ENCODE data around the gene SVIL.

Gene SVIL, protein sequence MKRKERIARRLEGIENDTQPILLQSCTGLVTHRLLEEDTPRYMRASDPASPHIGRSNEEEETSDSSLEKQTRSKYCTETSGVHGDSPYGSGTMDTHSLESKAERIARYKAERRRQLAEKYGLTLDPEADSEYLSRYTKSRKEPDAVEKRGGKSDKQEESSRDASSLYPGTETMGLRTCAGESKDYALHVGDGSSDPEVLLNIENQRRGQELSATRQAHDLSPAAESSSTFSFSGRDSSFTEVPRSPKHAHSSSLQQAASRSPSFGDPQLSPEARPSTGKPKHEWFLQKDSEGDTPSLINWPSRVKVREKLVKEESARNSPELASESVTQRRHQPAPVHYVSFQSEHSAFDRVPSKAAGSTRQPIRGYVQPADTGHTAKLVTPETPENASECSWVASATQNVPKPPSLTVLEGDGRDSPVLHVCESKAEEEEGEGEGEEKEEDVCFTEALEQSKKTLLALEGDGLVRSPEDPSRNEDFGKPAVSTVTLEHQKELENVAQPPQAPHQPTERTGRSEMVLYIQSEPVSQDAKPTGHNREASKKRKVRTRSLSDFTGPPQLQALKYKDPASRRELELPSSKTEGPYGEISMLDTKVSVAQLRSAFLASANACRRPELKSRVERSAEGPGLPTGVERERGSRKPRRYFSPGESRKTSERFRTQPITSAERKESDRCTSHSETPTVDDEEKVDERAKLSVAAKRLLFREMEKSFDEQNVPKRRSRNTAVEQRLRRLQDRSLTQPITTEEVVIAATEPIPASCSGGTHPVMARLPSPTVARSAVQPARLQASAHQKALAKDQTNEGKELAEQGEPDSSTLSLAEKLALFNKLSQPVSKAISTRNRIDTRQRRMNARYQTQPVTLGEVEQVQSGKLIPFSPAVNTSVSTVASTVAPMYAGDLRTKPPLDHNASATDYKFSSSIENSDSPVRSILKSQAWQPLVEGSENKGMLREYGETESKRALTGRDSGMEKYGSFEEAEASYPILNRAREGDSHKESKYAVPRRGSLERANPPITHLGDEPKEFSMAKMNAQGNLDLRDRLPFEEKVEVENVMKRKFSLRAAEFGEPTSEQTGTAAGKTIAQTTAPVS (N-terminal part only)

DNA sequence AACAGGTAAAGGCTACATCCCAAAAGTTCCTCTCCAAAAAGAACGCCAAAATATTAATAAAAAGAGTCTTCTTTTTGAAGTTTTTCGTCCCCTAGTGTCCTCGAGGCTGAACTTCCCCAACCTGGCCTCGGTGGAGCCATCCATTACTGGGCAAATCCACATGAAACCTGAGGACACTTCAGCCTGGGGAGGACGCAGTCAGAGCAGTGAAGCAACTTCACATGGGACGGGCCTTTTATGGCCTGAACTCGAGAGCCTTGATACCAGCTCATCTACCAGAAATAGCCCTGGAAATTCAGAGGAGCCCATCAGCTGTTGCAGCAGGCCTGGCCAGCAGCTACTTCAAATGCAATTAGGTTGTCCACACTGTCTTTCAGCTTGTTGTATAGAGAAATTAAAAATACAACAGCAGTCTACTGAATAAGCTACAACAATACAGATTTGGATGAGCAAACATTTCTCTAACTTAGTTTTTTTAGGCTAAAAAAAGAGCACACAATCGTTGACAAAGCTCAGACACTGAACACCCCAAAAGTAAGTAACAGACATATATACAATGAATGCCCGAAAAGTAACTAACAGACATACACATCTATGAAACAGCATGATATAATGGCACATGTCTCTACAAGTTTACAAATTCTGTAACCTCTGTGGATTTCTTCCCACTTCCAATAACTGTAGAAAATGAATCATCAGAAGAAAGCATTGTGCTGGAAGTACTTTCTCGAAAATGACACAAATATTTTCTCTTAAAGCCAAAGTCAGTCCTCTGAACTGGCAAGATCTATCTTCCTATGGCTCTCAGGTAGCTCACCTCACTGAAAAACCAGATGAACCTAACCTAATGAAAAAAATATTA, at the start of gene SVIL:
Gene SVIL, minus strand, starts transcription at position 208 of the 862 bp plus-strand sequence. CDS start 79,913 bp downstream, outside the sequence.
- DNase-seq, result no peak

DNA sequence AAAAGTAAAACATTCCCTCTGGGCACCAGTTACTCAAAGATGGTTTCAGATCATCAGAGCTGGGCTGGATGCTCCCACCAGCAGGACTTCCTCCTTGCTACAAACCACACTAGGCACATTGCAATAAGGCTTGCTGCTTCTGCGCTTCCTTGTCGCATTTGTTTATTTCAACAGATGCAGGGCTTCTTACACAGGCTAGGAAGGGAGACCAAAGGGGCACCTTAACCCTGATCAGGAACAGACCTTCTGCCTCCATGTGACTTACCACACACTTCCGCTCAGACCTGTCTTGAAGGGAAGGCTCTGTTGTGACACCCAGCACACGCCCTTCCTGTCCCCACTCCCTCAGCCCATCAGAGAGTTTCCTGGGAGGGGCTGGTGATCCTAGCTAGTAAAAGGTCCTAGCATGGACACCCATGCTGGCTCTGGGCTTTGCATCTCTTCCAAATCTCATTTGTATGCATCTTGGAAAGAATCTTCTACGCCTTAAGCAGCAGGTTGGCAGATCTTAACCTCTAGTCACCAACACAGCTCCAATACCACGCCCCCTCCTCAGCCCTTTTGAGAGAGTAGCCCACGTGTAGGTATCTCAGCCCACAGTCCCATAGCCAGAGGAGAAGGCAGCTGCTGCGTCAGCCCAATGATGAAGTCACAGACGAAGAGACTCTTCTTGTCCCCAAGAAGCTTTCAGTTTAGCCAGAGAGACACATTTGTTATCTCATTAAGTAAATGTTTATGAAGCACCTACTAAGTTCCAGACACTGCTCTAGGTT, 47.1 kb upstream of the SVIL start:
- peak; percentile 100 for DNase-seq

DNA sequence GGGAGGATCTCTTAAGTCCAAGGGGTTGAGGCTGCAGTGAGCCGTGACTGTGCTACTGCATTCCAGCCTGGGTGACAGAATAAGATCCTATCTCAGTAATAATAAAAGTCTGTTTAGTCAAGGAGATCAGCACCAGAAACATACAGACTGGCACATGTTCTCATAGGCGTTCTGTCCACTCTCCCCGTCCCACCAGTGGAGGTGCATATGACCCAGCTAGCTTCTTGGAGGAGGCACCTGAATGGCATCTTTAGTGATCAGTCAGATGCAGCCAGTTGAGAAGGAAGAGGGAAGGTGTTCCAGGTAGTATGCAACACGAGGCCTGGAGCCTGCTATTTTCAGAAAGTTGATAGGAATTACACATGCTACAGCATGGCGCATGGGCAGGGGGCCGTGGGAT, 45.3 kb upstream of the SVIL start:
- DNase-seq, result no peak

DNA sequence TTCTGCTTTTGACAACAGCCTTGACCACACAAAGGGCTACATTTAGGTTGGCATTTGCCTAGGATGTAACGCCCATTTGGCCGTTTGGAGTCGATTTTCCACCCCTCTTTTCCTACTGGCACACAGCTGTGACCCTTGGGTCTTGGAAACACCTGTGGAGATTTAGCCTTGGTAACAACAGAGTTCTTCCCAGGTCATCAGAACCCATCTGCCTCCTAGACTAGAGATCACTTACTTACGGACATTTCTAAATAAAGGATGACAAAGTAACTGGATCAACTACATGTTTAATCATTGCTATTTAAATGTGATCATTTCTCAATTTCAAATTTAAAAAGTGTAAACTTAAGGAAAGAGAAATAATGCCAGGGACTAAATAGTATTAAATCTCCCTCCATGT, 42.0 kb upstream of the SVIL start:
- no peak for DNase-seq

DNA sequence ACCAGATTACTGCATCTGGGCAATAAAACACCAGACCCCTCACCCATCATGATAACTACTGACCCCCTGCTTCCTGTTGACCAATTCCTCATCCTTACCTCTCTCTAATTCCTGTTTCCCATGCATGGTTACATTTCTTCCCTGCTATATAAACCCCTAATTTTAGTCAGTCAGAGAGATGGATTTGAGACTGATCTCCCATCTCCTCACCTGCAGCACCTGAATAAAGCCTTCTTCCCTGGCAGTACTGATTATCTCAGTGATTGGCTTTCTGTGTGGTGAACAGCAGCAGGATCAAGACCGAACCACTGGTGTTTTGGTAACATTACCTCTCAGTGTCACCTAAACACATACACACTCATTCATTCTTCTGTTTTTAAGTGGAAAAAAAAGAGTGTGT, 41.2 kb upstream of the SVIL start:
- DNase-seq, result no peak

DNA sequence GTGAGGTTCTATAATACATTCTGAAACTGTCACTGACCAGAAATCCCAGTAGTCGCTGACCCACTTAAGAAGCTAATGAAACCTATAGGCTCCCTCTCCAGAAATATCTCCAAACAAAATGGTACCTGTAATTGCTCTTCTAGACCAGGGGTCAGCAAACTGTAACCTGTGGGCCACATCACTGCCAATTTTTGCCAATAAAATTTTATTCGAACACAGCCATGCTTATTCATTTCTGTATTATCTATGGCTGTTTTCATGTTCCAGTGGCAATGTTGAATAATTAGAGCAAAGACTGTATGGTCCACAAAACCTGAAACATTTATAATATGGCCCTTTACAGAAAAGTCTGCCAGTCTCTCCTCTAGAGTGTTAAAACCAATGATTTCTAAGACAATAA, 37.2 kb upstream of the SVIL start:
- DNase-seq, result no peak

DNA sequence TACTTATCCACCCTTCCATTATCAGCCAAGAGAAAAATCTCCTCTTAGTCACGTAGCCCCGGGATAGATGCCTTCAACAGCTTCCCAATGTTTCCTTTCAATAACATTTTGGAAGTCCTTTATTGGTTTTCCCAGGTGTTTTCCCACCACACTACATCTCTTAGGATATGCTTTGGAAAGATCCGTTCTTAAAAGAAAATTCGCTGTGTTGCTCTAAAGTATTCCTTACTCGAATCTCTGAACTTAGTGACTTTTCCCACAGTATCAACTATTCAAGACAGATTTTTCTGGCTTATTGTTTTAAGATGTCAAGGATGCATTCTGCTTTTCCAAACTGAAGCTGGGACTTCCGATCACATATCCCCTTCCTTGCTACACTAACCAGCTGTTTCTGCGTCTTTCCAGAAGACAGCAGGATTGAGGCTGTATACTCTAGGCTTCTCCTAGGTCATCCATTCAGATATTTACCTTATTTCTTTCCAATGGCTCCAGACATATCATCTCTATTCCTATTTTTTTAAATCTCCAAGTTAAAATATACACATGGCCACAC, 36.5 kb upstream of the SVIL start:
- no peak for DNase-seq

DNA sequence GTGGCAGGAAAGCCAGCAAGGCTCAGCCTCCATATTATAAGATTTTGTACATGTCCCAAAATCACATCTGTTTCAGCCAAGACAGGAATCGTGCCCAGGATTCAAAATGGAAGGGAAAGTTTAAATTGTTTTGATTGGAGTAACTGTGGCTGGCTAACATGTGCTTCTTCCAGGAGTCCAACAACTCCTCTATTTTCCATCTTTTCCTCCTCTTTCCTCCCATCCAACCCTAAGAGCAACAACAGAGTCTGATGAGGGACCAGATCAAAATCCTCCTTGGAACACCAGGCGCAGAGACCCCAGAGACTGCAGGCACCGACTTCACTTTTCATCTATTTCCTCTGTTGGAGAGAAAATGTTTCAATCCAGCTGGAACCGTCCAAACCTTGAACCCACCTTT, 36.0 kb upstream of the SVIL start:
- no peak for DNase-seq

DNA sequence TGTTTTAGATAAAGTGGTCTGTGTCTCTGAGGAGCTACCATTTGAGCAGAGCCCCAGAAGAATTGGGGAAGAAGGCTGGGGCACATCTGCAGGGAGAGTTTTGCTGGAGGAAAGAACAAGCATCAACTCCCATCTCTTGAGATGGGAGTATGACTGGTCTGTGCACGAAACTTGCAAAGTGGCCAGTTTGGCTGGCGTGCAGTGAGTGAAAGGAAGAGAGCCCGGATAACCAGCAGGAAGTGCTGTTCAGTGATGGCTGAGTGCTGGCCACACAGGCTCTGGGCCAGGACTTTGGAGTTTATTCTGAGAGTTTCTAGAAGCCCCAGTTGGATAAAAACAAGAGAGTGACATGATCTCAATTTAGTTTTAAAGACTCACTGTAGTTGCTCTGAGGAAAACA, 34.4 kb upstream of the SVIL start:
- DNase-seq, result no peak

DNA sequence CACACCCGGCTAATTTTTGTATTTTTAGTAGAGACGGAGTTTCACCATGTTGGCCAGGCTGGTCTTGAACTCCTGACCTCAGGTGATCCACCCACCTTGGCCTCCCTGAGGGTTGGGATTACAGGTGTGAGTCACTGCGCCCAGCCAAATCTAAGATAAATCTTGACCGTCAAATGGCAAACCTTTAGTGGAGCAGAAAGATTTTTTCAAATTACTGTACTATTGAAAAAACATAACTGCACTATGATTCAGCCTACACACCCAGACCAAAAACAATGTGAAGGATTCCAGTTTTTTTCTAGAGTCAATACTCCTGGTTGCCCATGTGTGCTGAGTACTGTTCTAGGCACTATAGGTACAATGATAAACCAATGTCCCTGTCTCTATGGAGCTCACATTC, 33.9 kb upstream of the SVIL start:
- no peak for DNase-seq

DNA sequence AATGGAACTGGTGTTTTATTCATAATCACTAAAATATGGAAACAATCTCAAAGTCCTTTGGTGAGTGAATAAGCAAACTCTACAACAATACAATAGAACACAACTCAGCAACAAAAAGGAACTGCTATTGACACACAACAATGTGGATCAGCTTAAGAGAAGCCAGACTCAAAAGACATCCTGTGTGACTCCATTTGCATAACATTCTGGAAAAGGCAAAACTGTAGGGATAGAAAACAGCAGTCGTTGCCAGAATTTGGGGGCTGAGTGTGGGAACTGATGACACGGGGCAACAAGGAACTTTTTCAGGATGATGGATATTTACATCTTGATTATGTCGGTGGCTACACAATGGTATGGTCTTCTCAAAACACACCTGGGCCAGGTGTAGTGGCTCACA, 32.4 kb upstream of the SVIL start:
- no peak for DNase-seq

DNA sequence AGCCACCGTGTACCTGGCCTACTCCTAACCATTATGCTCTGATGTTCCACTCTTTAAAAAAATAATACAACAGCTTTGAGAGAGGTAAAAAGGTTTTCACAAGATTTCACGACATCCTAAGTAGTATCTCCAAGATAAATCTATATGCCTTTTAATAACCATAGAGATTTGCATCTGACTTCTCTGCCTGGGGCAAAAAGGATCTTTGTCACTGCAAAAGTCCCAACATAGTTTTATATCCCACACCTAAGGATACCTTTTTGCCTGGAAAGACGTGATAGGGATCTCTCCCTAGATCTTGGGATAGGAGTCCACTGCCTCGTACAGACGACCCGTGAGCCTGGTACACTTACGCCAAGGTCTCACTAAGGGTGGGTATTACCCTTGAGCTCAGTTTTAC, 31.4 kb upstream of the SVIL start:
- no peak for DNase-seq

DNA sequence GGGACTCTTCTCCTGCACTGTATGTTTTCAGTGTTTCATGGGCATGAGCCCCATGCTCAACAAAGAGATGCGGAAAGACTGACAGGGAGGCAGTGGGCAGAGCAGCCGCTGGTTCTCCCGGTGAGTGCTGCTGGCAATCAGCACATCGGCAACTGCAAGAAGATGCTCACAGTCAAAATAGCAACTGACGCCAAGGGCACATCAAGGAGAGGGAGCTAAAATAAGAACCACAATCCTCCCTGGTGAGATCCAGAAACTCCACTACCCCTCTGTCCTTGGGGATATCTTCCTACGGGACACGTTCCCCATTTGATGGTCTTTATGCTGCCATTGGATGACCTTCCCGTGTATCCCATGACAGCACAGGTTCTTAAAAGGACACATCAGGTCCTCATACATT, 28.9 kb upstream of the SVIL start:
- no peak for DNase-seq

DNA sequence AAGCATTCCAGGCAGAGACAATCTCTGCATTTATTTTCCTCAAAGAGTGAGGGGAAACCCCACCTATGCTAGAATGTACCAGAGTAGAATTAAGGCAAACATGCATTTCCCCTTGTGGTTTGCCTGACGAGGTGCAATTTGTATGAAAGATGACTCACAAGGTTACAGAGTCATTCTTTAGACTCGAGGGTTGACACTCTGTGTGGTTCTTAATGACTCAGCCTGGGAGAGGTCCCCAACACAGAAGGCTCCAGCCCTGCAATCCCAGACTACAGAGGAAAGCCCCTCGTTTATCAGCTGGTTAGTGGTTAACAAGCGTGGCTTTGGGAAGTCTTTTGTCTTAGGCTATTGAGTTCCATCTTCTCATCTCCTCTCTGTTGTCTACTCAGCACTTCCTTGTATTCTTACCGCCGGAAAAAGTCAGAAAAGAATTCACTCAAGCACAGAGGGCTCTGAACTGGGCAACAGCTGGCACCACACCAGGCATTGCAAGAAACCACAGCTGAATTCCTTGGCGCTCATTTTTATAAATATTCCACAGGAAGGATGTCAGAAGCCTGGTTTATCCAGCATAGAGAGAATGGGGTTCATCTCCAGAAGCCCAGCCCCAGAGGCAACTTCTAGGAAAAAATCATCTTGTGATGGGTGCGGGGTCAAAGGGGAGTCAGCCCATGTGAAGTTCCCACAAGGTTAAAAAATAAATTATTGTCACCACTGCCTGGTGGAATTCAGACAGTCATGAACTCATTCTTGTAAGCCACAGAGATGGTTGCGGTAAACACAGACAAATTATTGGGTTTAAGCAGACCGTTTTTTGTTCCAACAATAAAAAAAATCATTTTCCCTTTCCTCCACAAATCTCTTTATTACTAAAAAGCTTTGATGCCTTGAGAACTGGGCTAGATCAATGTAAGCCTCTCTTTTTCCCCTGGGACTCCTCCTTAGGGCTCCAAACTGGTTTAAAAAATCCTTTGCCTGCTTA, 24.5 kb upstream of the SVIL start:
- DNase-seq, result peak; percentile 94 to 96

DNA sequence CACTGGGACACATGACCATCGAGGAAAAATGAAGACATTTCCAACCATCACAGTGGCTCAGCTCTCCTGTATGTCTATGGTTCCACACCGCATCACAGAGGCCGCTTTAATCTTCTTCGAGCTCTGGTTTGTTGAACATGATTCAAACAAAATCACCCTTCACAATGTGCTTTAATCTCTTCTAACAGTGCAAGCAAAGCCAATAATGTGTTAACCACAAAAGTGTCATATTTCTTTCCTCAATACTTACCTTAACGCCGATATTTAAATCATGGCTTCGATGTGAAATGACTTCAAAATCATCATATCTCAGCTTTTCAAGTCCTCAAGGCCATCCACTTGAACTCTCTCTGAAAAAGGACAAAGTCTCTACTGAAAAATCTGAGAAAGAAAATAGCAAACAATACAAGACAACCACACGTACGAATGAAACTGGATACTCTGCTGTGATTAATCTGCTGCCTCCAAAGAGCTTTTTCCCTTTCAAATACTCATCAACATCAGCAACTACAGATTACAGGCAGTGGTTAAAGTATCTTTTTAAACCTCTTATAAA, 23.0 kb upstream of the SVIL start:
- no peak for DNase-seq

DNA sequence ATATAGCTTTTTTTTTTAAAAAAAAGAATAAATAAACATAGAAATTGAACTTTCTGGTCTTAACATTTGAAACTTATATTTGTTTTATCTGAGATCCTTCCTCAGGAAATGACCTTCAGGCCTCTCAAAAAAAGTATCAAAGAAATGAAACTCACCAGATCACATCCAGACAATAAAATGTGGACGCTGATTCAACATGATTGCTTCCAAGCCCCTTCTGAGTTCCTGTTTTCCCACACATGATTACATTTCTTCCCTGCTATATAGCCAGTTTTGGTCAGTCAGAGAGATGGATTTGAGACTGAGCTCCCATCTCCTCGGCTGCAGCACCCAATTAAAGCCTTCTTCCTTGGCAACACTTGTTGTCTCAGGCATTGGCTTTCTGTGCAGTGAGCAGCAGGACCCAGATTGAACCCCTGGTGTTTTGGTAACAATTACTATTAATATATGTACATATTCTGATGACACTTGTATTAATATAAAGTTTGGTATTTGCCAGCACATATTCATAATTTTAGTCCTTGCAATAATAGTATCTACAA, 21.8 kb upstream of the SVIL start:
- no peak for DNase-seq

DNA sequence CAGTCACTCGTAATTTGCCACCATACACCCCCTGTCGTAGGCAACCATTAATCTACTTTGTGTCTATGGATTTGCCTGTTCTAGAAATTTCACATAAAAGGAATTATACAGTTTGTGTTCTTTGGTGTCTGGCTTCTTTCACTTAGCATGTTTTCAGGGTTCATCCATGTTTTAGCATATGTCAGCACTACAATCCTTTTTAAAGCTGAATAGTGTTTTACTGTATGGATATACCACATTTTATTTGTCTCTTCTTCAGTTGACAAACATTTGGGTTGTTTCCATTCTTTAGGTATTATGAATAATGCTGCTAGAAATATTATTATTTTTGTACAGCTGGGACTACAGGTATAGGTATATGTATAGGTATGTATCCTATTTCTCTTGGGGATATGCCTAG, 17.4 kb upstream of the SVIL start:
- no peak for DNase-seq

DNA sequence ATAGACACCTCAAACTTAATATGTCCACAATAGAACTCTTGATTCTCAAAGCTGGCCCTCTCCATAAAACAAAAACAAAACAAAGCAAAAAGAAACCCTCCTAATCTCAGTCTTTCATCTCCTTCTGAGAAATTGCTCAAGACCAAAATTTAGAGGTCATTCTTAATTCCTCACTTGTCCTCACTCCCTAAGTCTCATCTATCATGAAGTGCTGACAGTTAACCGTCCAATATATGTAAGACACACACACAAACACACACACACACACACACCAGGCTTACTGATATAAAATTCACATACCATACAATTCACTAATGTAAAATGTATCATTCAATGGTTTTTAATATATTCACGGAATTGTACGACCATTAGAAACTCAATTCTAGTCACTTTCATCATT, 17.0 kb upstream of the SVIL start:
- no peak for DNase-seq

DNA sequence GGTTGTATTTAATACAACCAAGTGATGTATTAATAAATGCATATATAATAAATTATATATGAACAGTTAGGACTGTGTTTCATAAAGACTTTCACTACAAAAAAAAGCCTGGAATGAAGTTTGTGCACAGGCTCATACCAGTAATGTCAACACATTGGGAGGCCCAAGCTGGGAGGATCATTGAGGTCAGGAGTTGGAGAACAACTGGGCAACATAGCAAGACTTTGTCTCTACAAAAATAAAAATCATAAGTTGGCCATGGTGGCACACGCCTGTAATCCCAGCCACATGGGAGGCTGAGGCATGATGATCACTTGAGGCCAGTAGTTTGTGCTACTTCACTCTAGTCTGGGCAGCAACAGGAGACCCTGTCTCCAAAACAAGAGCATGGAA, 15.8 kb upstream of the SVIL start:
- DNase-seq, result no peak

Measured in Kasumi-1 (cell line).